PC-3 (cell line): ENCODE measurements around the gene CCNY.

Experiments used
- EZH2 ChIP-seq: fragments of 300-600 bp; sonication (generic); IDR thresholded peaks from one replicate; pipeline ENCODE4 v1.6.1; 2017; ENCODE audit warnings: antibody characterized with exemption, mild to moderate bottlenecking, low read length; ENCODE audit not compliant: unreplicated experiment
- TF ChIP-seq, protein P1 (sequence below): fragments of 300-600 bp; sonication (generic); conservative IDR thresholded peaks from 2 replicates; pipeline ENCODE4 v1.5.1; 2017; ENCODE audit warnings: antibody characterized with exemption, low read depth, mild to moderate bottlenecking, low read length

GRCh38 chr10:35567951-35568350, 231.6 kb downstream of the CCNY start:
- no peak for TF ChIP-seq EZH2
- TF ChIP-seq, protein P1, sequence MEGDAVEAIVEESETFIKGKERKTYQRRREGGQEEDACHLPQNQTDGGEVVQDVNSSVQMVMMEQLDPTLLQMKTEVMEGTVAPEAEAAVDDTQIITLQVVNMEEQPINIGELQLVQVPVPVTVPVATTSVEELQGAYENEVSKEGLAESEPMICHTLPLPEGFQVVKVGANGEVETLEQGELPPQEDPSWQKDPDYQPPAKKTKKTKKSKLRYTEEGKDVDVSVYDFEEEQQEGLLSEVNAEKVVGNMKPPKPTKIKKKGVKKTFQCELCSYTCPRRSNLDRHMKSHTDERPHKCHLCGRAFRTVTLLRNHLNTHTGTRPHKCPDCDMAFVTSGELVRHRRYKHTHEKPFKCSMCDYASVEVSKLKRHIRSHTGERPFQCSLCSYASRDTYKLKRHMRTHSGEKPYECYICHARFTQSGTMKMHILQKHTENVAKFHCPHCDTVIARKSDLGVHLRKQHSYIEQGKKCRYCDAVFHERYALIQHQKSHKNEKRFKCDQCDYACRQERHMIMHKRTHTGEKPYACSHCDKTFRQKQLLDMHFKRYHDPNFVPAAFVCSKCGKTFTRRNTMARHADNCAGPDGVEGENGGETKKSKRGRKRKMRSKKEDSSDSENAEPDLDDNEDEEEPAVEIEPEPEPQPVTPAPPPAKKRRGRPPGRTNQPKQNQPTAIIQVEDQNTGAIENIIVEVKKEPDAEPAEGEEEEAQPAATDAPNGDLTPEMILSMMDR, result no peak
